HepG2 (cell line): ENCODE results near the gene TTLL12. TPM values are rescaled to one million over a fixed set of nuclear protein-coding genes. Genes with fewer than 3 reads are reported as not detected.

Source experiments
- BRD4 ChIP-seq: sonication (generic); formaldehyde crosslinking; IDR thresholded peaks from 2 replicates; pipeline ENCODE4 v1.4.0; 2020; ENCODE audit warnings: missing genetic modification reagents
- HDAC2 ChIP-seq: sonication (generic); formaldehyde crosslinking; IDR thresholded peaks from 2 replicates; pipeline ENCODE4 v1.4.0; 2020; ENCODE audit warnings: missing genetic modification reagents
- HNRNPLL ChIP-seq: fragments of 200-400 bp; formaldehyde crosslinking; IDR thresholded peaks from 2 replicates; pipeline ENCODE4 v1.6.1; 2017; ENCODE audit warnings: mild to moderate bottlenecking, low read depth, low read length; ENCODE audit not compliant: poor library complexity, severe bottlenecking
- MAFK ChIP-seq, 2 experiments: IDR thresholded peaks in 1 of 2; conservative IDR thresholded peaks in 1 of 2; 2 replicates each; pipeline ENCODE4 v1.6.1; 2011; ENCODE audit warnings: improper control_type of control experiment in 2 of 2, low read length in 2 of 2
- NCOA5 ChIP-seq: sonication (generic); formaldehyde crosslinking; IDR thresholded peaks from 2 replicates; pipeline ENCODE4 v1.4.0; 2020; ENCODE audit warnings: missing genetic modification reagents
- ONECUT2 ChIP-seq: sonication (generic); formaldehyde crosslinking; IDR thresholded peaks from 2 replicates; pipeline ENCODE4 v1.4.0; 2020; ENCODE audit warnings: missing genetic modification reagents
- PHF8 ChIP-seq: sonication (generic); formaldehyde crosslinking; IDR thresholded peaks from 2 replicates; pipeline ENCODE4 v1.5.0; 2020; ENCODE audit warnings: missing genetic modification reagents
- RCOR2 ChIP-seq: IDR thresholded peaks from 2 replicates; pipeline ENCODE4 v1.6.1; 2016; ENCODE audit warnings: missing biosample characterization, missing genetic modification reagents
- SNAI1 ChIP-seq: sonication (generic); formaldehyde crosslinking; IDR thresholded peaks from 2 replicates; pipeline ENCODE4 v1.5.0; 2020; ENCODE audit warnings: mild to moderate bottlenecking, missing genetic modification reagents, borderline replicate concordance
- TAF15 ChIP-seq: fragments of 200-400 bp; formaldehyde crosslinking; IDR thresholded peaks from one replicate; pipeline ENCODE4 v1.6.1; 2018; ENCODE audit warnings: mild to moderate bottlenecking, low read depth, low read length; ENCODE audit not compliant: poor library complexity, severe bottlenecking
- TFDP2 ChIP-seq: sonication (generic); formaldehyde crosslinking; IDR thresholded peaks from 2 replicates; pipeline ENCODE4 v1.4.0; 2020; ENCODE audit warnings: missing genetic modification reagents
- ZMYM3 ChIP-seq: sonication (generic); formaldehyde crosslinking; IDR thresholded peaks from 2 replicates; pipeline ENCODE4 v1.5.1; 2020; ENCODE audit warnings: mild to moderate bottlenecking, missing genetic modification reagents
- ZNF275 ChIP-seq: sonication (generic); formaldehyde crosslinking; IDR thresholded peaks from 2 replicates; pipeline ENCODE4 v1.8.0; 2022; ENCODE audit warnings: missing genetic modification reagents, mild to moderate bottlenecking, inconsistent platforms, borderline replicate concordance
- ZNF280D ChIP-seq: sonication (generic); formaldehyde crosslinking; IDR thresholded peaks from 2 replicates; pipeline ENCODE4 v1.5.1; 2020; ENCODE audit warnings: mild to moderate bottlenecking, missing genetic modification reagents
- ZNF3 ChIP-seq: IDR thresholded peaks from 2 replicates; pipeline ENCODE4 v1.7.0; 2017; ENCODE audit warnings: inconsistent platforms
- ZNF558 ChIP-seq: sonication (generic); formaldehyde crosslinking; IDR thresholded peaks from 2 replicates; pipeline ENCODE4 v1.9.0; 2022; ENCODE audit warnings: mild to moderate bottlenecking, missing genetic modification reagents, borderline replicate concordance
- ZNF609 ChIP-seq: sonication (generic); formaldehyde crosslinking; IDR thresholded peaks from 2 replicates; pipeline ENCODE4 v1.4.0; 2020; ENCODE audit warnings: mild to moderate bottlenecking, missing genetic modification reagents, borderline replicate concordance
- ZNF616 ChIP-seq: sonication (generic); formaldehyde crosslinking; IDR thresholded peaks from 2 replicates; pipeline ENCODE4 v1.5.0; 2020; ENCODE audit warnings: low read depth, mild to moderate bottlenecking, missing genetic modification reagents
- ZNF629 ChIP-seq: sonication (generic); formaldehyde crosslinking; conservative IDR thresholded peaks from 2 replicates; pipeline ENCODE4 v1.5.0; 2020; ENCODE audit warnings: missing genetic modification reagents
- ZNF644 ChIP-seq: IDR thresholded peaks from 2 replicates; pipeline ENCODE4 v1.6.1; 2016; ENCODE audit warnings: low read depth
- ZNF891 ChIP-seq: sonication (generic); formaldehyde crosslinking; IDR thresholded peaks from 2 replicates; pipeline ENCODE4 v1.5.0; 2020; ENCODE audit warnings: mild to moderate bottlenecking, missing genetic modification reagents
- polyA plus RNA-seq, 8 experiments: library from polyadenylated mRNA; depleted of rRNA in 3 of 8; stranded (reverse) in 7 of 8; unstranded in 1 of 8; fragments of >200 nt; fragmentation: Illumina TruSeq in 4 of 8; extraction: Trizol in 4 of 8; gene quantifications; 2 replicates each; pipeline versions ENCODE4 v1.2.1 to v1.2.3, GENCODE V29; 2011 to 2016; ENCODE audit warnings: low read depth in 4 of 8, missing spikeins in 1 of 8, mixed read lengths in 1 of 8; ENCODE audit not compliant: insufficient read depth in 1 of 8
- total RNA-seq, 5 experiments: library from RNA; depleted of rRNA; stranded (reverse); fragments of >200 nt; fragmentation: Illumina TruSeq; extraction: Trizol; gene quantifications; 2 replicates each; pipeline ENCODE4 v1.2.3, GENCODE V29; 2016; ENCODE audit warnings: low read depth in 1 of 5

Gene TTLL12
- total and polyA plus RNA-seq, 2 of the 13 experiments (the other 11 are each of a cell fraction or from before 2014, with no cell fraction given): 11.9 to 38.1 TPM

GRCh38 chr22:43150731-43151206, 36.2 kb downstream of the TTLL12 start (continued):
- TF ChIP-seq ZNF280D: no peak
- no peak for TF ChIP-seq ZNF609 (CRISPR knock-in tag)
- no peak for TF ChIP-seq ONECUT2 (CRISPR knock-in tag)
- 0 out of 2 replicates have a peak, but pooled peaks have one; percentile 15 for TF ChIP-seq PHF8 (CRISPR knock-in tag)
- TF ChIP-seq TAF15: no peak
- peak; percentile 60 for TF ChIP-seq HNRNPLL
- TF ChIP-seq HDAC2 (CRISPR knock-in tag): 0 out of 2 replicates have a peak, but pooled peaks have one; percentile 17
- TF ChIP-seq BRD4 (CRISPR knock-in tag): no peak
- TF ChIP-seq ZNF616 (CRISPR knock-in tag): no peak
- no peak for TF ChIP-seq ZNF275 (CRISPR knock-in tag)
- TF ChIP-seq NCOA5 (CRISPR knock-in tag): no peak
- TF ChIP-seq SNAI1 (CRISPR knock-in tag): no peak
- TF ChIP-seq ZNF558 (CRISPR knock-in tag): no peak
- TF ChIP-seq TFDP2 (CRISPR knock-in tag): no peak
- no peak for TF ChIP-seq ZNF3
- peak; percentile 96 for TF ChIP-seq ZNF629
- peak; percentile 87 for TF ChIP-seq ZMYM3 (CRISPR knock-in tag)
- no peak for TF ChIP-seq ZNF891 (CRISPR knock-in tag)
- TF ChIP-seq RCOR2 (CRISPR knock-in tag): peak; percentile 38; the same call in 1 of the 2 replicates
- TF ChIP-seq MAFK (conservative IDR thresholded peaks at IDR 0.05 in 1 of 2, IDR thresholded peaks at IDR 0.05 in 1 of 2; ENCODE audit: low read length in 2 of 2): no peak
- TF ChIP-seq ZNF644 (CRISPR knock-in tag): no peak
